ENCODE data around the gene AKT2.

Gene AKT2

GRCh38 chr19:40300668-40301067 lies 15.5 kb upstream of the AKT2 start:
- DNase-seq (ENCODE audit: low read depth, low spot score) = no peak

DNA sequence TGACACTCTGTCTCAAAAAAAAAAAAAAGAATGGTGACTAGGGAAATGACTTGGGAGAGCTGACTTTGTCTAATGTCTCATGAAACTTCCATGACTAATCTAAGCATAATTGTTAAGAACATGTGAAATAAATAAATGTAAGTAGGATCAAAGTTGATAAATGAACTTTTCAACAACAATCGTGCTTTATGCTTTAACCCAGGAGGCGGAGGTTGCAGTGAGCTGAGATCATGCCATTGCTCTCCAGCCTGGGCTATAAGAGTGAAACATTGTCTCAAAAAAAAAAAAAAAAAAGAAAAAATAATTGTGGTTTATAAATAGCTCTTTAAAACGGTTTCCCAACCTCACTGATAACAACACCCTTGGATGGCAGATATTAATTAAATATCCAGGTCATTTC lies 12.9 kb upstream of the AKT2 start:
- no peak for DNase-seq (ENCODE audit: low read depth, low spot score)

DNA sequence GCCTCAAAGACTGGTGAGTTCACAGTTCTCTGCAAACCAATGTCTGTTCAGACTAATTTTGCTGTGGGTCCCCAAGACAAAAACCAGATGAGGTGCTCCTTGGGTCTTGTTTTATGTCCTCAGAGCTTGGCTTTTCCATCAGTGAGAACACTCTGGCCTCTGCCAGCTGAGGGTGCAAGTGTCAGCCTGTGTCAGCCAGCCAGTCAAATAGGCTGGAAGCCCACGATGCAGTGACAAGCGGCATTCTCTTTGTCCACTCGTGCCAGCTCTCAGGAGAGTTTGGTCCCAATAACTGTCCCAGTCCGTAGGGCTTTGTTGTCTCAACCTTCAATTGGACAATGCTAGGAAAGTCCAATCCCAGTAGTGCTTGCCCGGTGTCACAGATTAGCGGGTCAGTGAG lies 9.4 kb upstream of the AKT2 start:
- DNase-seq (ENCODE audit: low read depth, low spot score) = no peak

DNA sequence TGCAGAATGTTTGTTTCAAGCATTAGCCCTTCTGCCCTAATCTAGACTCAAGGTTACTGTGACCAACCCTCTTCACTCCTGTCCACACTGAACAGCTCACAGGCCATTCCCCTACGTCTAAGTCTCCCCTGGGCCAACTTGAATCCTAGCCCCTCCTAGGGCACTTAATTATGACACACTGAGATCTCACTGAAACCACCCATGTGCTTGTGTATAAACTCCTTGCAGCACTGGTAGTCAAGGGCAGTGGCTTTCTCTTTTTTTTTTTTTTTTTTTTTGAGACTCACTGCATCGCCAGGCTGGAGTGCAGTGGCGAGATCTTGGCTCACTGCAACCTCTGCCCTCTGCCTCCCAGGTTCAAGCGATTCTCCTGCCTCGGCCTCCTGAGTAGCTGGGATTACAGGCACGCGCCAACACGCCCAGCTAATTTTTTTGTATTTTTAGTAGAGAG lies 1.9 kb upstream of the AKT2 start:
- DNase-seq (ENCODE audit: low read depth, low spot score) = no peak

DNA sequence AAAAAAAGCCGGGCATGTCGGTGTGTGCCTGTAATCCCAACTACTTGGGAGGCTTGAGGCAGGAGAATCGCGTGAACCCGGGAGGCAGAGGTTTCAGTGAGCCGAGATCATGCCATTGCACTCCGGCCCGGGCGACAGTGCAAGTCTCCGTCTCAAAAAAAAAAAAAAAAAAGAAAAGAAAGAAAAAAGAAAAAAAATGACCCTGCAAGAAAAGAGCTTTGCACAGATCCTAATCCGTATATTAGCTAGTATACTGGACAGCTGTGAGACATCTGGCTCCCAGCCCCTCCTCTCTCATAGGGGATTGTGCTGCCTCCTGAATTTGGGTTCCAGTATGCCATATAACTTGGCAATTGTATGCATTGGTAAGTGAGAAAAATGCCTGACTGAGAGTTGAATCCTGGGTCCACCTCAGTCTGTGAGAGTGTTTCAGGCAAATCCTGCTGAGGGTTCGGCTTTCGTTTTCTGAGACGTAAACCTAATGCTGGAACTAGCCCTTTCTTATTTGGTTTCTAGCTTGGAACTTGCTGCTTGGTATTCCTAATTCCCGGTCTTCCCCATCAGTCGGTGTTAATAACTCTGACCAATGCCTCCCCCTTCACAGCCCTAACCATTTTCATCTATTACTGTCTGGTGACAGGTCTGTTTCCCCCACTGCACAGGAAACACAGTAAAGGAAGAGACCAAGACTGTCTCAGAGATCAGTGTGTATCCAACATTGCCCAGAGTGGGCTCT lies 1.3 kb upstream of the AKT2 start:
- no peak for DNase-seq (ENCODE audit: low read depth, low spot score)

DNA sequence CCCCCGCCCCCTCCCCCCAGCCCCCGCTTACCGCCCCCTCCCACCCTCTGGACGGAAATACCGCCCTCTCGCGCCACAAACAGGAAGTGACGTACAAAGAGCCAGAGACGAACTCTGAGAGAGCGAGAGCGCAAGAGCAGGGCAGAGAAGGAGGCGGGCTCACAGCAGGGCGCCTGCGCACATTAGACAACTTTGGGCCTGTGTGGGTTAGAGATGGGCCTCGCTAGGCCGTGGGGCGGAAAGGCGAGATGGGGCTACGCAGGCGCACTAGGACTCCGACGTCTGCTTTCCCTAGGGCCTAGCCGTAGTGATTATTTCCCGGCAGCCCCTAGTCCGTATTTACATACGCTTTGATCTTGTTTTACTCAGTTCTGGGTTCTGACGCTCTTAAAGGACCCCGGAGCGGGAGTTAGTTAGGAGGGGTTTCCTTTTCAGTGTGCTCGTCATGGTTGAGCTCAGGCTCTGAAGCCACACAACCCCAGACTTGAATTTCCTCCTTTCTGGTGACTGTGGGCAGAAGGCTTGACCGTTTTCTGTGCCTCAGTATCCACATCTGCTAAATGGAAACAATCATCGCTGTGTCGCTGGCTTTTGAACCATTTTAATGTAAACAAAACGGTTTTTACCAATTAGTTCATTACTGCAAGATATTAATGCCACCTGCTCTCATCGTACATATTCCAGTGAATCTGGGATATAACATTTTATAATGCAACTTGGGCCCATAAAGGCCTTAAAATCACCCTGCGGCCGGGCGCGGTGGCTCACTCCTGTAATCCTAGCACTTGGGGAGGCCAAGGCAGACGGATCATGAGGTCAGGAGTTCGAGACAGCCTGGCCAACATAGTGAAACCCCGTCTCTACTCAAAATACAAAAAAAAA lies 449 bp upstream of the AKT2 start:
- peak; percentile 97 for DNase-seq (ENCODE audit: low read depth, low spot score)

- DNase-seq (ENCODE audit: low read depth, low spot score) = no peak
Measured at GRCh38 chr19:40284251-40284500, 969 bp downstream of the AKT2 start.

- no peak for DNase-seq (ENCODE audit: low read depth, low spot score)
Measured at GRCh38 chr19:40283414-40284250, 1.5 kb downstream of the AKT2 start.

DNA sequence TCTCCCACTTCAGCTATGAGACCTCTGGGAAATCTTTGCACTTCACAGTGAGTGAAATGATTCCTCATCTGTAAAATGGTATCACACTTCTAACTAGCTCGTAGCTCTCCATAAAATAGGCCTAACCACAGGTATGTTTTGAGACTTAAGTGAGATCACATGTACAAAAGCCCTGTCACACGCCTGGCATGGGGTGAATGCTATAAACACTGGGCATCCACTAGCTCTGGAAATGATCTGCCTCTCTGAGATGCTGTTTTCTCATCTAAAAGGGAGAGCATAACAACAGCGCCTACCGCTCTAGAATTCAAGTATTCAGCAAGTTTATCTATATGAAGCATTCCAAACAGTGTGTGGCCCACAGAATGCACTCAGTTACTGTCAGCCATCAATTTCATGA lies 2.2 kb downstream of the AKT2 start:
- no peak for DNase-seq (ENCODE audit: low read depth, low spot score)

- no peak for DNase-seq (ENCODE audit: low read depth, low spot score)
Measured at GRCh38 chr19:40282209-40282580, 3.0 kb downstream of the AKT2 start.

DNA sequence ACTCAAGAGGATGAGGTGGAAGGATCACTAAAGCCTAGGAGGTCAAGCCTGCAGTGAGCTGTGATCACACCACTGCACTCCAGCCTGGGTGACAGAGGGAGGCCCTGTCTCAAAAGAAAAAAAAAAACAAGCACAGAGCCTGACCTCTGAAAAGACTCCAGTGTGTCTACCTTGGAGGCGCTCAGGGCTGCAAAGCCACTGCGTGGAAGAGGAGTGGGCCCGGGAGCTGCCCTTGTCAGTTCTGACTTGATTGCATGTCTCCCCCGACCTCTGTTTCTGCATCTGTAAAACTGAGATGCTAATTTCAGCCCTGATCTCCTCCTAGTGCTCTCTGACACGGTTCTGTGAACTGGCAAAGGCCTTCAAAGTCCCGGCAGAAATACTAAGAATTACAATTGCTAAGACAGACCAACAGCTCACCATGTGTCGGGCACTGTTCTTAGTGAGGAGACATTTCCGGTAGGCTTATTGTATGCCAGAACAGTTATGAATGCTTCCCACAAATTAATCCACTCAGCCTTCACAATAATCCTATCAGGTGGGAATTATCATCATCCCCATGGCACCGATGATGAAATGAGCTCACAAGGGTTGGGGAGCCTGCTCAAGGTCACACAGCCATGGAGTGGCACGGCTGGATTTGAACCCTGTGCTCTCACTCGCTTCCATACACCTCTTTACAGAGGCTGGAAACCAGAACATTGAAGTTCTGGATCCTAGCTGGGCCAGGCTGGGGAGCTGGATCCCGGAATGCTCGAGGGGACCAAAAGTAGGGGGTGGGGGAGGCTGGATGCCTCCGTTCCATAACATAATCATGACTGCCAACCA lies 3.5 kb downstream of the AKT2 start:
- no peak for DNase-seq (ENCODE audit: low read depth, low spot score)

DNA sequence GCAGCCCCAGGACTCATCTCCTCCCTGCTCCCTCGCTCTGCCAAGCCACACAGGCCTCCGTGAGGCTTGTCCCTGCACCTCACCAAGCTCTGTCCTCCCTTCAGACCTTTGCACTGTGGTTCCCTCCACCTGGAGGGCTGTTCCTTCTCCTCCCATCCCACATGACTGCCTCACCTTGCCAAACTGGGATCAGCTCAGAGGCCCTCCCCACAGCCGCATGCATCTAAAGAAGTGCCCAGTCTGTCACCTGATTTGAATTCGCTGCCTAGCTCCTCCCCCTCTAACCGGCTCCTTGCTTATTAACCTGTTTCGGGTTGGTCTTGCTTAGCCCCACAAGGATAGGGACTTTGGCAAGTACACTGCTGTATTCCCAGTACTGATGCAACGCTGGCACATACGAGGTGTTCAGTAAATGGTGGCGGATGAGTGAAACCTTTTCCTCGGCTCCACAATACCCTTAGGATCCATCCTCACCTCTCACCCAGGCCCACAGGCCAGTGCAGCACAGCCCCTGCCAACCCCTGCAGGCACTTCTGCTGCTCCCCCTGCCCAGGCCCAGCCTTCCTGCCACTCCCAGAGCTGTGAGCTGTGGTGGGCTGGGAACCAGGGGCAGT lies 4.4 kb downstream of the AKT2 start:
- no peak for DNase-seq (ENCODE audit: low read depth, low spot score)

- DNase-seq (ENCODE audit: low read depth, low spot score) = no peak
Measured at GRCh38 chr19:40279761-40280607, 5.2 kb downstream of the AKT2 start.

GRCh38 chr19:40279120-40279551 lies 6.0 kb downstream of the AKT2 start:
- DNase-seq (ENCODE audit: low read depth, low spot score) = no peak

DNA sequence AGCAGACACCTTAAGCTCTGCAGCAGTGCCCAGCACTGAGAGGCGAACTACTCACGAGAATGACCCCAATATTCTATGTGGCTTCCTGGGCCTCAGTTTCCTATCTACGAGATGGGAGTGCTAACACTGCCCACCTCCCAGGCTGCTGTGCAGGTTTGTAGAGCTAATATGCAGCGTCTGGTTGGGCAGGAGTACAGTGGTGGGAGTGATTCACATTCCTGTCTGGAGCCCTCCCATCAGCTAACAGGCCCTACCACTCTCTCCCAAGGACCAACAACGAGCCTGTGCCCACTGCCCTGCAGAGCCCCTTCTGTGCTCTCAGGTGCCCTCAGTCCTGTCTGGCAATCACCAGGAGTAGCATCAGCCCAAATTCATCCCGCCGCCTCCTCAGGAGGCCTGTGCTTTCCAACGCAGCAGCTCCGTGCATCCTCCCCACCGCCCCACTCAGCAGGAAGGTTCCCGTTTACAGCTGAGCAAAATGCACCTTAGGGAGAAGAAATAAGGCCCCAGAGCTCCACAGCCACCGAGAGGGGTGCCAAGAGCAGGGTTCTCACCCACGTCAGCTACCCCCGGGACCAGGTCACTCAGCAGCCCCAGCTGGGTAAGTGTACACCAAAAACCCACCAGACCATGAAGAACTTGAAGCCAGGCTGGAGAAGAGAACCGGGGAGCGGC lies 6.6 kb downstream of the AKT2 start:
- DNase-seq (ENCODE audit: low read depth, low spot score) = no peak

- no peak for DNase-seq (ENCODE audit: low read depth, low spot score)
Measured at GRCh38 chr19:40277356-40278059, 7.6 kb downstream of the AKT2 start.

GRCh38 chr19:40274585-40275544 lies 10.3 kb downstream of the AKT2 start:
- no peak for DNase-seq (ENCODE audit: low read depth, low spot score)

All from iPS DF 19.7 (cell line).